K562 (cell line): ENCODE results near the gene MATCAP1. TPM values are rescaled to one million over a fixed set of nuclear protein-coding genes. Genes with fewer than 3 reads are reported as not detected.

Source experiments
- FOXA3 ChIP-seq, 2 experiments: fragments of 450-650 bp in 1 of 2; sonication (generic) in 1 of 2; formaldehyde crosslinking; IDR thresholded peaks in 1 of 2; conservative IDR thresholded peaks in 1 of 2; 2 replicates each; pipeline versions ENCODE4 v1.4.0 to v1.8.0; 2020 to 2022; ENCODE audit warnings: mild to moderate bottlenecking in 2 of 2, missing genetic modification reagents in 1 of 2
- GATAD2A ChIP-seq: fragments of 450-650 bp; IDR thresholded peaks from 2 replicates; pipeline ENCODE4 v1.6.1; 2017
- GATAD2B ChIP-seq: fragments of 450-650 bp; IDR thresholded peaks from 2 replicates; pipeline ENCODE4 v1.6.1; 2017; ENCODE audit warnings: mild to moderate bottlenecking, borderline replicate concordance
- KHSRP ChIP-seq: fragments of 450-650 bp; IDR thresholded peaks from 2 replicates; pipeline ENCODE4 v1.6.1; 2017
- MEIS2 ChIP-seq: fragments of 450-650 bp; IDR thresholded peaks from 2 replicates; pipeline ENCODE4 v1.6.1; 2014; ENCODE audit warnings: mild to moderate bottlenecking; ENCODE audit not compliant: partially characterized antibody
- TAF1 ChIP-seq: IDR thresholded peaks from 2 replicates; pipeline ENCODE4 v1.6.1; 2011; ENCODE audit warnings: mild to moderate bottlenecking, low read length, moderate library complexity; ENCODE audit not compliant: insufficient read depth, control insufficient read depth, severe bottlenecking; ENCODE audit errors: extremely low read depth
- THRAP3 ChIP-seq: fragments of 450-650 bp; IDR thresholded peaks from 2 replicates; pipeline ENCODE4 v1.6.1; 2016; ENCODE audit warnings: mild to moderate bottlenecking, inconsistent platforms, borderline replicate concordance
- ZNF212 ChIP-seq: fragments of 450-650 bp; formaldehyde crosslinking; IDR thresholded peaks from 2 replicates; pipeline ENCODE4 v1.4.0; 2020; ENCODE audit warnings: mild to moderate bottlenecking
- ZNF668 ChIP-seq: fragments of 250-450 bp; sonication (Bioruptor Pico); IDR thresholded peaks from 2 replicates; pipeline ENCODE4 v1.8.0; 2022; ENCODE audit warnings: mild to moderate bottlenecking, inconsistent platforms
- ZNF695 ChIP-seq: fragments of 450-650 bp; formaldehyde crosslinking; IDR thresholded peaks from 2 replicates; pipeline ENCODE4 v1.4.0; 2020; ENCODE audit warnings: mild to moderate bottlenecking, moderate library complexity
- ZNF780A ChIP-seq: fragments of 250-450 bp; sonication (Bioruptor Pico); IDR thresholded peaks from 2 replicates; pipeline ENCODE4 v1.5.0; 2021; ENCODE audit warnings: mild to moderate bottlenecking
- polyA plus RNA-seq, 8 experiments: library from polyadenylated mRNA; depleted of rRNA in 4 of 8; stranded (reverse) in 5 of 8; unstranded in 3 of 8; fragments of >200 nt; fragmentation: Nextera tagmentation in 2 of 8; fragmentation: Illumina TruSeq in 1 of 8; extraction: Ambion mirVana in 2 of 8; extraction: Trizol in 1 of 8; gene quantifications; 2 replicates each; pipeline versions ENCODE4 v1.2.1 to v1.2.3, GENCODE V29; 2011 to 2014; ENCODE audit warnings: inconsistent platforms in 1 of 8, missing spikeins in 1 of 8
- total RNA-seq, 7 experiments: library from RNA; depleted of rRNA in 6 of 7; stranded (reverse); fragments of >200 nt in 6 of 7; fragmentation: Illumina TruSeq in 2 of 7; extraction: Trizol in 2 of 7; gene quantifications; 2 replicates each; pipeline versions ENCODE4 v1.2.1 to v1.2.3, GENCODE V29; 2011 to 2021; ENCODE audit warnings: low replicate concordance in 1 of 7
- TF ChIP-seq, protein P1 (sequence below): fragments of 200-600 bp; sonication (generic); IDR thresholded peaks from one replicate; pipeline ENCODE4 v1.6.1; 2012; ENCODE audit warnings: mild to moderate bottlenecking, low read depth, low read length, inconsistent platforms
- TF ChIP-seq, protein P2 (sequence below): fragments of 450-650 bp; formaldehyde crosslinking; IDR thresholded peaks from 2 replicates; pipeline ENCODE4 v1.4.0; 2022; ENCODE audit warnings: missing genetic modification characterization
- TF ChIP-seq, protein P3 (sequence below): IDR thresholded peaks from 3 replicates; pipeline ENCODE4 v1.6.1; 2011; ENCODE audit warnings: borderline replicate concordance, mild to moderate bottlenecking; ENCODE audit not compliant: insufficient read length, insufficient read depth

The MATCAP1 gene
- total and polyA plus RNA-seq, 9 of the 15 experiments (the other 6 are each of a cell fraction or from before 2014, with no cell fraction given), result 3.4 to 20.5 (median 10.3) TPM

DNA sequence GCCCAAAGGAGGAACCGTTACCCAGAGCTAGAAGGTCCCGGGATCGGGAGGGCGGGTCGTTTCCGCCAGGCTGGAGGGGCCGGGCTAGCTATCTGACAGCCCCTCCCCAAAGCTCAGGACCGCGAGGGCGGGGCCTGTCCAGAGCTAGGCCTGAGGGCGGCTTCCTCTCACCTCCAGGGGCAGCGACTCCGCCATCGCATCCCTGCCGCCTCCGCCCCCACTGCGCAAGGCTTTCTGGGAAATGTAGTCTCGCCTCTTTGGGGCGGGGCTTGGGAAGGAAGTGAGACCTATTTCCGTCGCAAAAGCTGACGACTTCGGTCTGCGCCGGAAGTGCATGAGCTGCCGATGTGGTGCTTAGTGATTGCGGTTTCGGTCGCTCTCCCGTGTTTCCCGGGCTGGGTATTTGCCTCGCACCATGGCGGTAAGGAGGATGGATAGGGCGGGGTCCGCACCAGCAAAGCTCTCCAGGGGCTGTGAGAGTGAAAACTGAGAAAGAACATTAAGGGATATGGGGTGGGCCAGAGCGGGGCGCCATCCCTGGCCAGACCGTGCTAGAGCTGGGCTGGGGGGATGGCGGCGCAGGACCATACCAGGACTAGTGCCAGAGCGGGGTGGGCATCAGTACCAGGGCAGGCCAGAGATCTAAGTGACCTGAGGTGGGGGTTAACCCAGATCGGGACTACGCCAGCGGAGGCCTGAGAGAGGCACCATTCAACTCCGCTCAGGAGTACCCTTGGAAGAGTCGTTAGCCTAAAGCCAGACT is 43.2 kb upstream of the MATCAP1 start, which contains the start of gene TMEM208 (continued):
- TF ChIP-seq, protein P1, sequence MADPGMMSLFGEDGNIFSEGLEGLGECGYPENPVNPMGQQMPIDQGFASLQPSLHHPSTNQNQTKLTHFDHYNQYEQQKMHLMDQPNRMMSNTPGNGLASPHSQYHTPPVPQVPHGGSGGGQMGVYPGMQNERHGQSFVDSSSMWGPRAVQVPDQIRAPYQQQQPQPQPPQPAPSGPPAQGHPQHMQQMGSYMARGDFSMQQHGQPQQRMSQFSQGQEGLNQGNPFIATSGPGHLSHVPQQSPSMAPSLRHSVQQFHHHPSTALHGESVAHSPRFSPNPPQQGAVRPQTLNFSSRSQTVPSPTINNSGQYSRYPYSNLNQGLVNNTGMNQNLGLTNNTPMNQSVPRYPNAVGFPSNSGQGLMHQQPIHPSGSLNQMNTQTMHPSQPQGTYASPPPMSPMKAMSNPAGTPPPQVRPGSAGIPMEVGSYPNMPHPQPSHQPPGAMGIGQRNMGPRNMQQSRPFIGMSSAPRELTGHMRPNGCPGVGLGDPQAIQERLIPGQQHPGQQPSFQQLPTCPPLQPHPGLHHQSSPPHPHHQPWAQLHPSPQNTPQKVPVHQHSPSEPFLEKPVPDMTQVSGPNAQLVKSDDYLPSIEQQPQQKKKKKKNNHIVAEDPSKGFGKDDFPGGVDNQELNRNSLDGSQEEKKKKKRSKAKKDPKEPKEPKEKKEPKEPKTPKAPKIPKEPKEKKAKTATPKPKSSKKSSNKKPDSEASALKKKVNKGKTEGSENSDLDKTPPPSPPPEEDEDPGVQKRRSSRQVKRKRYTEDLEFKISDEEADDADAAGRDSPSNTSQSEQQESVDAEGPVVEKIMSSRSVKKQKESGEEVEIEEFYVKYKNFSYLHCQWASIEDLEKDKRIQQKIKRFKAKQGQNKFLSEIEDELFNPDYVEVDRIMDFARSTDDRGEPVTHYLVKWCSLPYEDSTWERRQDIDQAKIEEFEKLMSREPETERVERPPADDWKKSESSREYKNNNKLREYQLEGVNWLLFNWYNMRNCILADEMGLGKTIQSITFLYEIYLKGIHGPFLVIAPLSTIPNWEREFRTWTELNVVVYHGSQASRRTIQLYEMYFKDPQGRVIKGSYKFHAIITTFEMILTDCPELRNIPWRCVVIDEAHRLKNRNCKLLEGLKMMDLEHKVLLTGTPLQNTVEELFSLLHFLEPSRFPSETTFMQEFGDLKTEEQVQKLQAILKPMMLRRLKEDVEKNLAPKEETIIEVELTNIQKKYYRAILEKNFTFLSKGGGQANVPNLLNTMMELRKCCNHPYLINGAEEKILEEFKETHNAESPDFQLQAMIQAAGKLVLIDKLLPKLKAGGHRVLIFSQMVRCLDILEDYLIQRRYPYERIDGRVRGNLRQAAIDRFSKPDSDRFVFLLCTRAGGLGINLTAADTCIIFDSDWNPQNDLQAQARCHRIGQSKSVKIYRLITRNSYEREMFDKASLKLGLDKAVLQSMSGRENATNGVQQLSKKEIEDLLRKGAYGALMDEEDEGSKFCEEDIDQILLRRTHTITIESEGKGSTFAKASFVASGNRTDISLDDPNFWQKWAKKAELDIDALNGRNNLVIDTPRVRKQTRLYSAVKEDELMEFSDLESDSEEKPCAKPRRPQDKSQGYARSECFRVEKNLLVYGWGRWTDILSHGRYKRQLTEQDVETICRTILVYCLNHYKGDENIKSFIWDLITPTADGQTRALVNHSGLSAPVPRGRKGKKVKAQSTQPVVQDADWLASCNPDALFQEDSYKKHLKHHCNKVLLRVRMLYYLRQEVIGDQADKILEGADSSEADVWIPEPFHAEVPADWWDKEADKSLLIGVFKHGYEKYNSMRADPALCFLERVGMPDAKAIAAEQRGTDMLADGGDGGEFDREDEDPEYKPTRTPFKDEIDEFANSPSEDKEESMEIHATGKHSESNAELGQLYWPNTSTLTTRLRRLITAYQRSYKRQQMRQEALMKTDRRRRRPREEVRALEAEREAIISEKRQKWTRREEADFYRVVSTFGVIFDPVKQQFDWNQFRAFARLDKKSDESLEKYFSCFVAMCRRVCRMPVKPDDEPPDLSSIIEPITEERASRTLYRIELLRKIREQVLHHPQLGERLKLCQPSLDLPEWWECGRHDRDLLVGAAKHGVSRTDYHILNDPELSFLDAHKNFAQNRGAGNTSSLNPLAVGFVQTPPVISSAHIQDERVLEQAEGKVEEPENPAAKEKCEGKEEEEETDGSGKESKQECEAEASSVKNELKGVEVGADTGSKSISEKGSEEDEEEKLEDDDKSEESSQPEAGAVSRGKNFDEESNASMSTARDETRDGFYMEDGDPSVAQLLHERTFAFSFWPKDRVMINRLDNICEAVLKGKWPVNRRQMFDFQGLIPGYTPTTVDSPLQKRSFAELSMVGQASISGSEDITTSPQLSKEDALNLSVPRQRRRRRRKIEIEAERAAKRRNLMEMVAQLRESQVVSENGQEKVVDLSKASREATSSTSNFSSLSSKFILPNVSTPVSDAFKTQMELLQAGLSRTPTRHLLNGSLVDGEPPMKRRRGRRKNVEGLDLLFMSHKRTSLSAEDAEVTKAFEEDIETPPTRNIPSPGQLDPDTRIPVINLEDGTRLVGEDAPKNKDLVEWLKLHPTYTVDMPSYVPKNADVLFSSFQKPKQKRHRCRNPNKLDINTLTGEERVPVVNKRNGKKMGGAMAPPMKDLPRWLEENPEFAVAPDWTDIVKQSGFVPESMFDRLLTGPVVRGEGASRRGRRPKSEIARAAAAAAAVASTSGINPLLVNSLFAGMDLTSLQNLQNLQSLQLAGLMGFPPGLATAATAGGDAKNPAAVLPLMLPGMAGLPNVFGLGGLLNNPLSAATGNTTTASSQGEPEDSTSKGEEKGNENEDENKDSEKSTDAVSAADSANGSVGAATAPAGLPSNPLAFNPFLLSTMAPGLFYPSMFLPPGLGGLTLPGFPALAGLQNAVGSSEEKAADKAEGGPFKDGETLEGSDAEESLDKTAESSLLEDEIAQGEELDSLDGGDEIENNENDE, result no peak
- TF ChIP-seq MEIS2, result peak; percentile 56
- no peak for TF ChIP-seq ZNF780A
- no peak for TF ChIP-seq ZNF668
- peak in 1 of 2 experiments; percentile 57; a peak in 1 of 4 replicates for TF ChIP-seq FOXA3 (CRISPR knock-in tag; conservative IDR thresholded peaks at IDR 0.05 in 1 of 2, IDR thresholded peaks at IDR 0.05 in 1 of 2)
- TF ChIP-seq GATAD2B, result no peak
- TF ChIP-seq, protein P2, sequence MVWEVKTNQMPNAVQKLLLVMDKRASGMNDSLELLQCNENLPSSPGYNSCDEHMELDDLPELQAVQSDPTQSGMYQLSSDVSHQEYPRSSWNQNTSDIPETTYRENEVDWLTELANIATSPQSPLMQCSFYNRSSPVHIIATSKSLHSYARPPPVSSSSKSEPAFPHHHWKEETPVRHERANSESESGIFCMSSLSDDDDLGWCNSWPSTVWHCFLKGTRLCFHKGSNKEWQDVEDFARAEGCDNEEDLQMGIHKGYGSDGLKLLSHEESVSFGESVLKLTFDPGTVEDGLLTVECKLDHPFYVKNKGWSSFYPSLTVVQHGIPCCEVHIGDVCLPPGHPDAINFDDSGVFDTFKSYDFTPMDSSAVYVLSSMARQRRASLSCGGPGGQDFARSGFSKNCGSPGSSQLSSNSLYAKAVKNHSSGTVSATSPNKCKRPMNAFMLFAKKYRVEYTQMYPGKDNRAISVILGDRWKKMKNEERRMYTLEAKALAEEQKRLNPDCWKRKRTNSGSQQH (CRISPR knock-in tag), result no peak
- TF ChIP-seq, protein P3, sequence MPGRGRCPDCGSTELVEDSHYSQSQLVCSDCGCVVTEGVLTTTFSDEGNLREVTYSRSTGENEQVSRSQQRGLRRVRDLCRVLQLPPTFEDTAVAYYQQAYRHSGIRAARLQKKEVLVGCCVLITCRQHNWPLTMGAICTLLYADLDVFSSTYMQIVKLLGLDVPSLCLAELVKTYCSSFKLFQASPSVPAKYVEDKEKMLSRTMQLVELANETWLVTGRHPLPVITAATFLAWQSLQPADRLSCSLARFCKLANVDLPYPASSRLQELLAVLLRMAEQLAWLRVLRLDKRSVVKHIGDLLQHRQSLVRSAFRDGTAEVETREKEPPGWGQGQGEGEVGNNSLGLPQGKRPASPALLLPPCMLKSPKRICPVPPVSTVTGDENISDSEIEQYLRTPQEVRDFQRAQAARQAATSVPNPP, result no peak
- TF ChIP-seq ZNF695 (CRISPR knock-in tag), result no peak
- no peak; the same call in 1 of the 2 replicates for TF ChIP-seq THRAP3
- TF ChIP-seq ZNF212 (CRISPR knock-in tag), result no peak
- peak; percentile 76 for TF ChIP-seq TAF1
- TF ChIP-seq KHSRP, result peak; percentile 90
- no peak for TF ChIP-seq GATAD2A
